Inflammatory macrophage treated with lipopolysaccharide for 1 hour (primary cell): ENCODE results near the gene SLC1A4.
"Not testable (repeated sequence)": the region's sequence is repeated elsewhere in the genome, so short reads cannot be mapped to it uniquely, and the experiment has no call there.

Experiments used
- DNase-seq, 2 donors: peaks; one replicate each; pipeline ENCODE4 v3.0.0-alpha.2; 2020 to 2022

SLC1A4 gene

GRCh38 chr2:64966017-64966416 lies 23.2 kb upstream of the SLC1A4 start:
- DNase-seq = no peak

DNA sequence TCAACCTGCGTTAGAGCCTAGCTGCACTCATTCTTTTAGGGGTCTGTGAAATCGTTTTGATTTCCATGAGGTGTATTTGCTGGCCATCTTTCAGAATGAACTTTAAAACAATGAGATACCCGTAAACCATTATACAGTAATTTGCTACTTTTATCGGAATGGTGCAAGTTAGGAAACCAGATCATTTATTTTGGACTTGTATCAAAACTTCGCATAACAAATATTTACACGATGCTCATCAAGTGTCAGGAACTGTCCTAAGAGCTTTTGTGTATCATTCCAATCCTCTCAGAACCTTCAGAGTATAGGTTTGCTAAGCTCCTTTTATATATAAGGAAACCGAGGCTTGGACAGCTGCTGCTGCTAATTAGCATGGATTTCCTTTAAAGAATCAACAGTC lies 22.4 kb upstream of the SLC1A4 start:
- no peak for DNase-seq

- DNase-seq = no peak
Measured at GRCh38 chr2:64967601-64968000, 21.6 kb upstream of the SLC1A4 start.

DNA sequence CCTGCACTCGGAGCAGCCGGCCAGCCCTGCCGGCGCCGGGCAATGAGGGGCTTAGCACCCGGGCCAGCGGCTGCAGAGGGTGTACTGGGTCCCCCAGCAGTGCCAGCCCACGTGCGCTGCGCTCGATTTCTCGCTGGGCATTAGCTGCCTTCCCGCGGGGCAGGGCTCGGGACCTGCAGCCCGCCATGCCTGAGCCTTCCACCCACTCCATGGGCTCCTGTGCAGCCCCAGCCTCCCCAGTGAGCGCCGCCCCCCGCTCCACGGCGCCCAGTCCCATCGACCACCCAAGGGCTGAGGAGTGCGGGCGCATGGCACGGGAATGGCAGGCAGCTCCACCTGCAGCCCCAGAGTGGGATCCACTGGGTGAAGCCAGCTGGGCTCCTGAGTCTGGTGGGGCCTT lies 20.1 kb upstream of the SLC1A4 start:
- not testable (repeated sequence) for DNase-seq

DNA sequence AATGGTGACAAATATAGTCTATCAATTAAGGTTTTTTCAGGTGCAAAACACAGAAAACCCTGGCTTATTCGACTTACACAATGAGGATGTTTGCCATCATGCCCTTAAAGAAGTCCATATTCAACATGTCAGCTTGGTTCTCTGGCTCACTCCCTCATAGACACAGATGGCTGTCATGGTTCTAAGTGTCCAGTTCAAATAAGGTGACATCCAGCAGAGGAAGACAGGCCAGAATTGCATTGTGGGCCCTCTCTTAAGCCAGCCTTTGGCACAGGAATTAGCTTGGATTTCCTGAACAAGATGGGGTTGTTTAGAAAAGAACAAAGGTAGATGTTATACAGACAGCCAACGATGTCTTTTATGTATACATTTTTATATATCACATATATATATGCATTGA lies 18.7 kb upstream of the SLC1A4 start:
- no peak for DNase-seq

DNA sequence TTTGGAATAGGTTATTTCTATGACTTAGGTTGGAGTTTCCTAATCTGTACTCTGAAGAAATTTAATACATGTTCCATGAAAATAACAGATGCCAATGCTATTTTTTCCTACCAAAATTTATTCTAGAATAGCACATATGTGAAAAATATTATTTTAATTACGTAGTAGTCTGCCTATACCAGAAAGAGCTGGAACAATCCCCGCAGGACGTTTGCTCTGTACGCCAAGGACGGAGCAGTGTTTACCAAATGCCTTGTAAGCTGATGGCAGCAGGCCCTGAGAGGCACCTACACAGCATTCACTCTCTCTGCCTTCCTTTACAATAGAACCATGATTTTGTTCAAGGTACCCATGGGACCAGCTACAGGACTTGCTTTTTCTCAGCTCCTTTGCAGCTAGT lies 16.8 kb upstream of the SLC1A4 start:
- DNase-seq = no peak

DNA sequence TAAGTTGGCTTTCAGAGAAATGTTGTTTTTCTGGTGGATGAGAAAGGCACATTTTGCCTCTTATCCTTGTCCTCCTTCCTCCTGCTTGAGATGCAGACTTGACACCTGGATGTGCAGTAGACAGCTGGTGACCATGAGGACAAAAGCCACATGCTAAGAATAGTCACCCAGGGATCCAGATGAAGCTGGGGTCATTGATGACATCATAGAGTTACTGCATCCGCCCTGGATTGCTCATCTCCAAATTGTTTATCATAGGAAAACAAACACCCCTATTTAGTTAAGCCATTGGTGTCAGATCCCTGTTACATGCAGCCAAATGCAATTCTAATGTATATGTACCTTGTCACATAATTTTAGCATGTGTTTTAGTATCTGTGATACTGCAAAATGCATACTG lies 16.3 kb upstream of the SLC1A4 start:
- no peak for DNase-seq

- DNase-seq = peak in 1 of 2 donors; percentile 44
Measured at GRCh38 chr2:64975232-64975821, 13.9 kb upstream of the SLC1A4 start.

GRCh38 chr2:64976276-64976675 lies 12.9 kb upstream of the SLC1A4 start:
- DNase-seq = no peak

GRCh38 chr2:64978514-64979268 lies 10.5 kb upstream of the SLC1A4 start:
- DNase-seq = peak; percentile 24 to 42

DNA sequence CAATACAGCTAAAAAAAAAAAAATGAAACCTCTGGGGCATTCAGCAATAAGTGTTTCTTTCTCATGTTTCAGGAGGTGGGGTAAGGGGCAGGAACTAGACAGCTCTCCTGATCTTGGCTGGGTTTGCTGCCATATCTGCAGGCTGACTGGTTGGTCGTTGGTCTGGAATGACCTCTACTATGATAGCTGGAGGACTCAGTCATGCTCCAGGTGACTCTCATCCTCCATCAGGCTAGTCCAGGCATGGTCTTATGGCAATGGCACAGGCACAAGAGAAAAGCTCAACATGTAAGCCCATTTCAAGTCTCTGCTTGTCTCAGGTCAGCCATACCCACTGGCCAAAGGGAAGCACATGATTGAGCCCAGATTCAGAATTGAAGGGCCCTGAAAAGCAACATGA lies 9.5 kb upstream of the SLC1A4 start:
- no peak for DNase-seq

DNA sequence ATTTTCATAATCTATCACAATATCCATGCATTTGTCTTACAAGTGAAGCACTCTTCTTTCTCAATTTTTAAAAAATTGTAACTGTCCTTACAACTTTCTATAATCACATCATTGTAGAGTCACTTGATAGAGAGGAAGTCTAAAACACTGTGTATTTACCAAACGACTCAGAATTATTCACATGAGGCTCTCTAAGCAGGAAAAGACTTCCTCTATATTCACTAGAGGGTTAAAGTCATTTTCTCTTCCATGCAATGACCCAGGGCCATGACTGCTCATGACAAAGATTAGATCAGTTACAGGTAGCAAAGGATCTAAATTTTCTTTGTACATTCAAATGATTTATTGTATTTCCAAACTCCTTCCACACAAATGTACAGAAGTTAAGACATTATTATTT lies 9.0 kb upstream of the SLC1A4 start:
- peak; percentile 30 to 74 for DNase-seq

- no peak for DNase-seq
Measured at GRCh38 chr2:64982311-64982857, 6.8 kb upstream of the SLC1A4 start.

GRCh38 chr2:64982932-64983331 lies 6.3 kb upstream of the SLC1A4 start:
- no peak for DNase-seq

- no peak for DNase-seq
Measured at GRCh38 chr2:64985447-64985846, 3.8 kb upstream of the SLC1A4 start.

DNA sequence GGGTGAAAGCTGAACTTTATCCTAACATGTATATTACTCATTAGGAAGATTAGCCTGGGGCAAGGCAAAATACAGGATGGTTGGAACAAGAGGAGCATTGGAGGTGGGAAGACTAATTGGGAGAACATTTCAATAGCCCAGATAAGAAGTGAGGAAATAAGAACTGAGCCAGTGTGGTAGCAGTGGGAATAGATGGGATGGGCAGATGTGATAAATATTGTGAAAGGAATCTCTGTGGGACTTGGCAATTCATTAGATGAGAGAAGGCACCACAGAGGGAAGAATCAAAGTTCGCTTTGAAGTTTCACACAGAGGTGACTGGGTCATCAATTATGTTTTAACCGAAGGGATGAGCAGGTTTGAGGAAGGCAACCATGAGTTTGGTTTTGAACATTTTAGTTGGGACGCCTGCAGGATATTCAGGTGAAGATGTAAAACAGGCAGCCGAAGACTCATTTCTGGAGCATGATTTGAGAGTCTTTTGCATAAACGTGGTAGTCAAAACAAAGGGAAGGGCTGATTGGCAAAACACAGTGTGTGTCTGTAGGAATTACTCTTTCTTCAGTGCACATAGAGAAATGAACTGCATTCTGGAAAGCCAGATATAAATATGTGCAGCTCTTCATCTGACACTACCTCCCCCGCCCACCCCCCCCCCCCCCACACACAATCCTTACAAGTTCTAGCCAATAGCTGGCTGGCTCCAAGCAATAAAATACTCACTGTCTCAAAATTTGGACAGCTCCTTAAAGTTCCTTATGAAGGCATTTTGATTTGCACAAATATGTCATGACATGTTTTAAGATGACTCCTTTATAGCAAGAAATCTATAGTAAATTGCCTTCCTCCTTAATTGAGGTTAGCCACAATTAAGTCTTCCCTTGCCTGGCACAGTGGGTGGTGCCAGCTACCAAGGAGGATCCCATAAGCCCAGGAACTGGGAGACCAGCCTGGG lies 1.9 kb upstream of the SLC1A4 start:
- DNase-seq = peak in 1 of 2 donors; percentile 15

GRCh38 chr2:64987956-64988419 lies 1.2 kb upstream of the SLC1A4 start:
- DNase-seq = peak; percentile 65 to 71

DNA sequence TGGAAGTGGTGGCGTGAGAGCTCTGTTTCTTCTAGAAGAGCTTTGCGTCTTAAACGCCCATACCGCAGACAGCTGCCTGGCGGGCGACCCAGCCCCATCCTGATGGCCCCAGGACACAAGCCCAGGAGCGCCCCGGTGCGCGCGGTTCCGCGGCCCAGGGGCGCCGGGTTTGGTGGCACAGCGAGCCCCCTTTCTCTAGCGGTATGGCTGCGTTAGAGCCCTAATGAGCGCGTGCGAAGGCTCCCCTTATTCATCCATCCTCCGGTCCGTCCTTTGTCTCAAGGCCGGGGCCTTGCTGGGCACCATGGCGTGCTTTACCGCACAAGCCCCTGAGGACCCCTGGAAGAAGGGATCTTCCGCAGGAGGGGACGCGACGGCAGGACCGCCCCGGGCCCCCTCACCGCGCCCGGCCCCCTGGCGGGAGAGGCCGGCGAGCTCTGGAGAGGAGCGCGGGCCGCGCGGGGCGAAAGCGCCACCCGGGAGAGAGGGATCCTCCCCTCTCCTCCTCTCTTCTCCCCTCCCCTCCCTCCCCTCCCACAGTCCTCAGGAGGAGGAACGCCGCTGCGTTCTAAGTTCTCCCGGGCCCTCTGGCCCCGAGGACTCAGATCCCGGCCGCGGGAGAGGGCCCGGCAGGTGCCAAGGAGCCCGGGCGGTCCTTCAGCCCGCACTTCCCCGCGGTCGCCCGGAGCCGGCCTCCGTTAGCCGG lies 626 bp upstream of the SLC1A4 start:
- no peak for DNase-seq

DNA sequence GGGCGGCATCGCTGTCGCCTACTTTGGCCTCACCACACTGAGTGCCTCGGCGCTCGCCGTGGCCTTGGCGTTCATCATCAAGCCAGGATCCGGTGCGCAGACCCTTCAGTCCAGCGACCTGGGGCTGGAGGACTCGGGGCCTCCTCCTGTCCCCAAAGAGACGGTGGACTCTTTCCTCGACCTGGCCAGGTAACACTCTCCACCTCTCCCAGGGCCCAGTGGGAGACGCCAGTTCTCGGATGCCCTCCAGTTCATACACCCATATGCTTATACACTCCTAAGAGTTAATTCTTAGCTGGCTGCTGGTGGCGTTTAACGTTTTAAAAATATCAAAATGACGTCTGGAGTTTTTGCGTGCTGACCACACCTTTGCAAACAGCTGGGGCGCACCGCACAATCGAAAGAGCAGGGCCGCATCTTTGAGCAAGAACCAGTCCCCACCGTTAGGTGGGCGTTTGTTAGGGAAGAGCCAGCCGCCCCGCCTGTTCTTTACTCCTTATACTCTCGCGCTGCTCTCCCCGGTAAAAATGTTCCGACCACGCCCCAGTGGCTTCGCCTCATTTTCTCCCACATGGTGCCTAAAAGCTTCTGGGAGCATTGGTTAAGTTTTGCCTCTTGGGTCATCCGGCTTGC lies 899 bp downstream of the SLC1A4 start:
- peak; percentile 40 to 41 for DNase-seq

DNA sequence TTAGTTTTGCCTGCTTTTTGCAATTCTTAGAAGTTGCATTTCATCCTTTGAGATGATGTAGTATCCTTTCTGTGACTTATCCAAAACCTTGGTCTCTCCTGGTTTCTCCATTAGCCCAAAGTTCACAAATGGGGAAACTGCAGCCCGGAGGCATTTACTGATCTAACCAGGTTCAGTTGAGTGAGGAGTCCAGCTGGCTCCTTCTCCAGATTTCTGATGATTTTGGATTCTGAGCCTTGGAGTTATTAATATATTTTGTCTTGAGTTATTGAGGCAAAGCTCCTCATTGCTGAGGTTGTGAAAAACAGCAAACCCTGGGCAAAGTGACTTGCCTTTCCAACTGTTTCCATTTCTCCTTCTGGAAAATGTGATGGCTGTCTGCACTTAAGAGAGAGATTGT lies 1.7 kb downstream of the SLC1A4 start:
- peak in 1 of 2 donors; percentile 25 for DNase-seq

GRCh38 chr2:64992218-64992617 lies 3.0 kb downstream of the SLC1A4 start:
- no peak for DNase-seq

DNA sequence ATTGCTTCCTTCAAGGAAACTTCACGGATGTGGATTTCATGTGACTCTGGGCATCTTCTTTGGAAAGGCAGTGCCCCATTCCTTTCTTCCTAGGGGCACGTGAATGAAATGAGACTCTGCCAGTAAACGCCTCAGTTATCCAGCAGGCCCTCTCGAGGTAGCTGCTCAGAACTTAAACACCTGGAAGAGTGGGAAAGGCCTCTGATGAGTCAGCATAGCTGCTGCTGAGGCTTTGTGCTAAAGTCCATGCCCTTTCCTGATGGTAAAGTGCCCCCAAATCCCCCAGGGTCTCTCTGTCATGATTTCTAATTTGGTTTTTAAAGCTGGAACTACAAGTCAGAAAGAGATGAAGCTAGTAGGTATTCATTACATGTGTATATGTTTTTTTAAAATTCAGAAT lies 3.8 kb downstream of the SLC1A4 start:
- no peak for DNase-seq
